Cardiac septum (tissue), 1 donor: ENCODE measurements around the gene LRRK1. TPM values are rescaled to one million over a fixed set of nuclear protein-coding genes. Genes with fewer than 3 reads are reported as not detected.

Source experiments
- DNase-seq: peaks from one replicate; pipeline ENCODE4 v3.0.0-alpha.2; 2020; ENCODE audit warnings: low spot score
- intact Hi-C: fragments of 100-400 bp; cut with DNase I; formaldehyde crosslinking; loops from one replicate; pipeline ENCODE4 v1.14.0; 2022
- total RNA-seq: library from RNA; stranded (reverse); fragmentation: NEBNext Ultra II Directional; extraction: Animal tissue kit (Norgen Biotek cat#: 25700); gene quantifications from one replicate; pipeline ENCODE4 v1.2.1, GENCODE V29; 2021
- donor health status: DM: no; HTN: no; CAD: no.

The LRRK1 gene
- total RNA-seq, 1 donor from 2014 or later: 3.5 TPM

DNA sequence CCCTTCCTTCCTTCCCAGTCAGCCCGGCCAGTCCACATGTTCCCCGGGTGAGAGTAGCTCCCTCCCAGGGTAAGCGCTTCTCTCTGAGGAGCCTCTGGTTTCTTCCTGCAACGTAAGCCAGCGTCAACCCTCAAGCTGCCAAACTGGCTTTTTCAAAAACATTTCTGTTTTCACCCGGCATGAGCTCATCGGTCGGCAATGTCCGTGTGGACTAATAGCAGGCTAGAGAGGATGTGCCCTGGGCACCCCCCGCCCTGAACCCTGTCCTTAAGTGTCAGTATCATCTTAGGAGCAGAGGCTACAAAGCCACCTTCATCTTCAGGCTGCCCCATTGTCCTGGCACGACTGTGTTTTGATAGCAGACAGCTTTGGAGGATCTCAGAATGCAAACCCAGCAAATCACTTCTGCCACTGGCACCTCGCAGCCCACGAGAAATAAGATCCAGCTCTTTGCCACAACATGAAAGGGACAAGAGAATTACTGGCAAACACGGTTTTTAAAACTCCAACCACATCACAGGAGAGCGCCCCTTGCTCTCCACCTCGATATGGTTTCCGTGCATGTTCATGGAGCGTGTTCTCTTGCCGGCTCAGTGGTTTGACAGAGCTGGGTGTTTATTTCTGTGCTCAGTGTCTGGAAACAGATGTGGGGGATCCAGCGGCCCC is 29.6 kb upstream of the LRRK1 start:
- DNase-seq: peak; percentile 72
- intact Hi-C loops: no loop called here

DNA sequence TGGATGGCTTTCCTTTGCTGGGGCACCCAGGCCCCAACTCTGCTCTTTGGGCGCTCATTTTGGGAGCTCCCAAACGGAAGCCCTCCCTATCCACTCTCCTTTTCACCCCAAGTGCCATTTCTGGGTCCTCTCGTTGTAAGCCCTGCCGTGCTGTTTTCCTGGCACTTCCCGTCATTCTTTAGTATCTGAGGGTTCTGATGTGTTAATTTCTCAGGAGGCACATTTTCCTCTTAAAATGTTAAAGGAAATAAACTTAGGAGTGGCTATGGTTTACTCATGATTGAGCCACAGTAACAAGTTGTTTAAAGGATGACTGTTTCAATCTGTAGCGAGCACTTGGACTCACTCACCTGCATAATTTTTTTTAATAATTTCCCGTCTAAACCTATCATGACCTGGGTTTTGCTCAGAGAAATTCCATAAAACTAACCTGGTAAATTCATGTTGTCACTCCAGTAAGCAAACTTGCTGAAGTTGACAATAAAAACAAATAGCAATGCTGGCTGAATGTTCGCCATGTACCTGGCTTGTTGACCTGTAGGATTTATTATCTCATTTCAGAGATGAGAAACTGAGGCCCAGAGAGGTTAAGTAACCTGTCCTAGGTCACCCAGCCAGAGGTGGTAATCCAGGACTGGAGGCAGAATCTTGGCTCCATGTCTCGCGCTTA is 29.0 kb upstream of the LRRK1 start:
- peak; percentile 14 for DNase-seq
- intact Hi-C loops: no loop called here

DNA sequence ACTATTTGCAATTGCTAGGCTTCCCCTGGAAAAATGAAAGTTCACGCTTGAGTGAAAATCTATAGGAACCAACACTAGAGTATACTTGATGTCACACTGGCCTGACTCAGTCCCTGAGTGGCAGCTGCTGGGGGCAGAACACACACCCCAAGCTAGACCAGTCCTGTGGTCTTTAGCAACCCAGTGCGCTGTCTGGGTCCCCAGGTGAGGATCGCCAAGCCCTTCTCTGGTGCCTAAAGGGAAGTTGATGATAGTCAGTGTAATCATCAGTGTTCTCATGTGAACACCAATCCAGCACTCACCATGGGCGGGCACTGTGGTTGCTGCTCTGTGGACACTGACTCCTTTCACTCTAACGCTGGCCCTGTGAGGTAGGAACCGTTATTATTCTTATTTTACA is 28.3 kb upstream of the LRRK1 start:
- DNase-seq: peak; percentile 5
- intact Hi-C loops: no loop called here

DNA sequence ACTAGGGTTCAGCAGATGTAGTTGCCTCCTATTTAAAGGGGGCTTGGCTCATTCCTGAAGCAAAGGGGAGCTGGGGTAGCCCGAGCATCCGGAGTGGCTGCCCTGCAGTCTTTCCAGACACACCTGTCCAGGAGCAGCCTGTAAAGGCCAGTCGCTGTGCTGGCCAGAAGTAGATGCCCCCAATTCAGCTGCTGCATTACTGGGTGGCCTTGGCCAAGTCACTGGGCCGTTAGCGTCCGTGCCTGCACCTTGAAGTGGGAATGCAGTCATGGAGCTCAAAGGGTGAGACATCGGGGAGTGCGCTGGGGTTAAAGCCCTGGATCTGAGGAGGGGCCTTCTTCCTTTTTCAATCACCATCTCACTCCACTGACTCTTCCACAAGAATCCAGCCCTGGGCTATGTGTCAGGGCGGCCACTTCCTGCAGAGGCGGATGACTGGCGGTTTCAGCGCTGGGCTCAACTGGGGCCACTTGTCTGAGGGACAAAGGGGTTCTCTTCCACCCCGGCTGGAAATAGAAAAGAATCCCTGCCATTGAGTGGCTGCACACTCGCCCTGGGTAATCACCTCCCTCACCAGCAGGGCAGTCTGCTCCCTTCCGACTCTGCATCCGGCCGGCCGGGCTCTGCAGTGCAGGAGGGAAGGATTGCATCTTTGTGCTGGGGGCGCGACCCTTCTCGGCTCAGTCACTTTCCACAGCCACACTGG is 27.7 kb upstream of the LRRK1 start:
- intact Hi-C loops: no loop called here
- DNase-seq: peak; percentile 72

DNA sequence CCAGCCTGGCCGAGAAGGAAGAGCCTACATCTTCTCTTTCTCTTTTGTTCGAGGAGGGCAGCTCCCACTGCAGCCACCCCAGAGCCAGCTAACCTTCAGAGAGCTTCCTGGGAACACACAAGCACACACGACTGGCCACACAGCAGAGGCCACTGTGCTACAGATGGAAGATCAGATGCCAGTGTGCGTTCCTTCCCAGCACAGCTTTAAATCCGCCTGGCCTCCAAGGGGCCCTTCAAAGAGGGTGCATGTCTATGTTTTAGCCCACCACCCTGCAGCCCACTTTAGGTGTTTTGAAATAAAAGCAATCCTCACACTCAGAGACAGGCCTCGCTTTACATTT is 27.2 kb upstream of the LRRK1 start:
- intact Hi-C loops: no loop called here
- DNase-seq: no peak

DNA sequence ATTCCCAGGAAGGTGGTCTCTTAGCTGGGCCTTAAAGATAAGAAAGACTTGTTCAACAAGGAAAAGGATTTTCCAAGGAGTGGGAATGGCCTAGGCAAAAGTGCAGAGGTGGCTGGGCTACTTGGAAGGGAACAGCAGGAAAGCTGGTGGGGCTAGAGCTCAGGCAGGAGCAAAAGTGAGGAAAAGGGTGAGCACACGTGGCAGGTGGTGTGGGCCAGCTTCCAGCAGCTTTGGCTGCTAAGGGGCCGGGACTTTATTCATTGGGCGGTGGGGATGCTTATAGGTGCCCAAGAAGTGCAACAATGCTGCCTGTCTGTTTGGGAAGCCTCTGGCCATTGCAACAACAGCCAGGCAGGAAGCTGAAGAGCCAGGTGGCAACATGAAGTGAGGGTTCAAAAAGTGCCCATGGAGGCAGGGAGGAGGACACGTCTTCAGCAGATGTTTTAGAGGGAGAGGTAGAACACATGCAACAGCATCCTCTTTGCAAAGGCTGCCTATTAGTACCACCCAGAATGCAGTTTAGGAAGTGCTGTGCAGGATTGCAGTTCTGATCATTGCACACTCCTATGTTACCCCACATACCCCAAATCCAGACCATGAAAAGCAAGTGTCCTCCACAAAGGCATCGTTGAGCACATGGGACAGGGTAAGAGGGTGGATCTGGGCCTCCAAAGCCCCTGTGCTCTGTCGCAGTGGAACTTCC is 25.7 kb upstream of the LRRK1 start:
- intact Hi-C loops: no loop called here

DNA sequence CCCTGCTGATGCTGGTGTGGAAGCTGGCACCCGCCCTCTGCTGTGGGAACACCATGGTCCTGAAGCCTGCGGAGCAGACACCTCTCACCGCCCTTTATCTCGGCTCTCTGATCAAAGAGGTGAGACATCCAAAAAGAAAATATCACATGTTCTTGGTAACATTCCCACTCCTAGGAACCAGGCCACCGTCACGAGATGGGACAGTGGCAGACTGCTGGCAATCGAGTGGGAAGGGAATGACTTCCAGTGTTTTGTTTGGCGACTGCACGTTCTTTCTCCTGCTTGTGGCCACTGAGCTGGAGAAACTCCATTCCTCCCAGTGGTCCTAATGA is 25.2 kb upstream of the LRRK1 start:
- intact Hi-C loops: no loop called here
- no peak for DNase-seq

More for the DNA sequence above, 25.7 kb upstream of the LRRK1 start:
- peak; percentile 47 for DNase-seq

DNA sequence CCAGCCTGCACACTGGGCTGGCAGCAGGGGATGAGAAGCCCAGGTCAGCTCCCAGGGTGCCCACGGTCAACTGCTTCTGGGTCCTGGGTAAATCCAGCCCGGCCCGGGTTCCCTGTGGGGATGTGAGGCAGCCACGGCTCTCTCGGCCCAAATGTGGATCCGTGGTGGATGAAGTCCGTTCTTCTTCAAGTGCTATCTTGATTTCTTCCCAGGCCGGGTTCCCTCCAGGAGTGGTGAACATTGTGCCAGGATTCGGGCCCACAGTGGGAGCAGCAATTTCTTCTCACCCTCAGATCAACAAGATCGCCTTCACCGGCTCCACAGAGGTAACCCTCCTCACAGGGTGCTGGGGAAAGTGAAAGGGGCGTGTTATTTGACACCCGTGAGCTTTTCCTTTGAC is 23.4 kb upstream of the LRRK1 start:
- peak; percentile 46 for DNase-seq
- intact Hi-C loops: no loop called here

DNA sequence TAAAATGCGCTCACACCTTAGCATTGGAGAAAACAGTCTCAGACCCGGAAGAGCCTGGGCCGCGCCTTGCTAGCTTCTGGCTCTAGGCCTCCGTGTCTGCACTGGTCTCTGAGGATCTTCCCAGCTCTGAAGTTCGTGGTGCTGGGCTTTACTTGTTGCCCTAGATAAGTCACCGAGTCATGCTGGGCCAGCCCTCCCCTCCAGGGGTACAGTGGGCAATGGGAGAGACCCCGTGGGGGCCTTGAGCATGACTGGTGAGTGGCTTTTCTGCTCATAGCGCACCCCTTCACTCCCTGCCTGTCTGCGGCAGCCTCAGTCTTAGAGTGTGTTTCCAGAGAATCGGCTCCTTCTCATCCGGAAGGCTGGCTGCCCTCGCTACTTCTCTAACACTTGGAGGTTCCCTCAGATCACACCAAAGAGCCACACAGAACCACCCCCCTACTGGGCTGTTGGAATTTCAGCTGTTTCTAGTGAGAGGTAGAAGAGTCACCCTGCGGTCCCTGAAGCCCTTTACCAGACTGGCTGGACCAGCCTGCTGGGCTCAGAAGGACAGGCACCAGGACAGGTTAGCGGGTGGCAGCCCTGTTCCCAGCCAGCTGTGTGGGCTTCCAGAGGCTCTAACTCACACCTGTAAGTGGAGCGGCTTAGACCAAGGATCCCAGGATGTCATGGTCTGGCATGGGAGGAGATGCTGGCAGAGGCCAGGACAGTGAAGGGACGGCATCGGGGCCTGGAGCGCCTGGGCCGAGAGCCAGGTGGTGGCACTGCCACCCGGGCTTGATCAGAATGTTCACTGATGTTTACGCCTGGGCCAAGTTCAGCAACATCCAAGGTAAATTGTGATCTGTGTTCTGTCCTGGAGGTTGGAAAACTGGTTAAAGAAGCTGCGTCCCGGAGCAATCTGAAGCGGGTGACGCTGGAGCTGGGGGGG is 21.7 kb upstream of the LRRK1 start:
- DNase-seq: no peak
- intact Hi-C loops: no loop called here

DNA sequence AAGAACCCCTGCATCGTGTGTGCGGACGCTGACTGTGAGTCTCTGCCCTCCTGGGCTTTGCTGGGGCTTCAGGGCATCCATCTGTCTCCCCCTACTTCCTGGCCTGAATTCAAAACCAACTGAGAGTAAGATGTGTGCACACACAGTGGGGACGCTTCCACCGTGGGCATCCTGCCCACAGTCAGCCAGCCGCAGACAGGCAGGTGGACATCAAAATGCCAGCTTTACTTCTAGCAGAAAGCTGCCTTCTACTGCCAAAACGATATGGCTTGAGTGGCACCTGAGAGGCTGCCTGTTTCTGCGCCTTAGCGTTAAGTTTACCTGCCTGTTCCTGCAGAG is 21.0 kb upstream of the LRRK1 start:
- peak; percentile 71 for DNase-seq
- intact Hi-C loops: no loop called here

DNA sequence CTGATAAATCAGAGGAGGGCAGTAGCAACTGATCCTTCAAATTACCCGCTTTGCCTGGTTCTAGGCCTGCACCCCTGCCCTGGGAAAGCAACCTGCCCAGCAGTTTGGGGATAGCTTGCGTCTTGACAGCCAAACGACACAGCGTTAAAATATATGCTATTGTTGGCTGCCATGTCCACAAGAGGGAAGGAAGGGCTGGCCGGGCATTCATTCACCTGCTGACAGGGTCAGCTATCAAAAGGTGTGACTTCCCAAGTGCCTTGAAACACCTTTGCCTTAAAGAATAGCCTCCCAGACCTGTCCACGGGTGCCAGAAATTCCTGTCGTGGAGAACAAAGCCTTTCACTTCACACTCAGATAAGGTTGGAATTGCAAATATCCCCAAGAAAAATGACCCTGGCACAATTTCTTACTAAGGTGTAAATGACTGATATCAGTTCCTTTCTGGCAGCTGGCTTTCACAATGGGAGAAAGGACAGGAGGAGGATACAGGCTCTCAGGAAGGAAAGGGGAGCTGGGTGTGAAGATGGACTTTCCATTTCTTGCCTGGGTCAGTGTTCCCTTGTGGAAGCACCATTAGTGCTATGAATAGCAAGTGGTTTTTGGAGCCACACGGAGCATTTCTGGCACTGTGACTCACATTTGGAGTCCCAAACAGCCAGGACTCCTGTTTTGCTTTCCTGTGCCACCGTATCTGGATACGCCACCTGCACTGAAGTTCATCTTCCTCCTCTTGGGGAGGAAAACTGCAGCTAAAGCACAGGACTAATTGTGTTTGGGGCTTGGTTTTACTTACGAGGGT is 20.3 kb upstream of the LRRK1 start:
- no peak for DNase-seq
- intact Hi-C loops: no loop called here

DNA sequence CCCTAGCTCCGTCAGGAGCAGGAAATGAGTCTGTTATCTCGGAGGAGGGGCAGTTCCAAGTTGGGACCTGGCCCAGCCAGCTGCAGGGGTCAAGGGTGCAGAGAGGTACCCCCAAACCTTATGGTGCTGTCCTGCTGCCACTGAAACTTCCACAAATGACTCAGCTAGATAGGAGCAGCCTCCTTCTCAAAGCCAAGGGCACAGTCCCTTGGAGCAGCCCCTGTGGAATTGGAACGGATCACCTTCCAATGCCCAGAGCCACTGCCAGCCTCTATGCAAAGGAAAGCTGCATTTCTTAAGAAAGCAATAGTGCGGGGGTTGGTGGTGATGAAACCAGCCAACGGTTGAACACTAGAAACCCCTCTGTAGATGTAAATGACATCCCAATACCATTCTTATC is 19.6 kb upstream of the LRRK1 start:
- intact Hi-C loops: no loop called here
- peak; percentile 39 for DNase-seq

DNA sequence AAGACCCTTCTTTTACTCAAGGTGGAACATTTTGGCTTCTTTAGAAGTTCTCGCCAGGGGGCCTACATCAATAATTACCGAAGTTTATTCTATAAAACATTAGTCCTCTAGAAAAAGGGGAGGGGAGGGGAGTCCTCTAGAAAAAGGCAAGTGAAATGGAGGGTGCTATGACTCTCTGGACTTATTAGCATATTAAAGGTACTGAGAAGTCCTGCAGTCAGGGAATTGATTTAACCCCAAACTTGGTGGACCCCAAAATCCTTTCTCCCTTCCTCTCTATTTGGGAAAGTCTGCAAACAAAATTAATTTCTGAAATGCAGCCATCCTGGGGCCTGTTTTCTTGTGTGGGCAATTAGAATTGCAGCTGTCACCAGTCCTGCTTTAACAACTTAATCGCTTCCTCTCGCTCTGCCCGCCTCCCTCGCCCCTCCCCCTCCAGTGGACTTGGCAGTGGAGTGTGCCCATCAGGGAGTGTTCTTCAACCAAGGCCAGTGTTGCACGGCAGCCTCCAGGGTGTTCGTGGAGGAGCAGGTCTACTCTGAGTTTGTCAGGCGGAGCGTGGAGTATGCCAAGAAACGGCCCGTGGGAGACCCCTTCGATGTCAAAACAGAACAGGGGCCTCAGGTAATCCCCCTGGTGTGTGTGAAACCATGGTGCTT is 18.9 kb upstream of the LRRK1 start:
- no peak for DNase-seq
- intact Hi-C loops: no loop called here

DNA sequence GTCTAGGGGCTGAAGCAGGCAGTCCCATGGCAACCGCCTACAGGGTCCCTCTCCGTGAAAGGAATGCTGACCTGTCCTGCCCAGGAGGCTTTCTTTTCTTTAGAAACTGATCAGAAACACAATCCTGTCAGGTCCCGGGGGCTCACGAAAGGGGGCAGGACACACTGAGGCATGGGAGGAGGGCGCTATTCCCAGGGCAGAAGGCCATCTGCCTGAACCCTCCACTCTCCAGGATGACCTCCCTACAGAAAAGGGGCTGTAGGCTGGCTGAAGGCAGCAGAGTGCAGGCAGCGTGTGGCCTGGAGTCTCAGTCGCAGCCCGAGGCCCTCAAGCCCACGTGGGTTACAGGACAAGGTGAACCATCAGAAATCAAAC is 18.4 kb upstream of the LRRK1 start:
- intact Hi-C loops: no loop called here
- no peak for DNase-seq

DNA sequence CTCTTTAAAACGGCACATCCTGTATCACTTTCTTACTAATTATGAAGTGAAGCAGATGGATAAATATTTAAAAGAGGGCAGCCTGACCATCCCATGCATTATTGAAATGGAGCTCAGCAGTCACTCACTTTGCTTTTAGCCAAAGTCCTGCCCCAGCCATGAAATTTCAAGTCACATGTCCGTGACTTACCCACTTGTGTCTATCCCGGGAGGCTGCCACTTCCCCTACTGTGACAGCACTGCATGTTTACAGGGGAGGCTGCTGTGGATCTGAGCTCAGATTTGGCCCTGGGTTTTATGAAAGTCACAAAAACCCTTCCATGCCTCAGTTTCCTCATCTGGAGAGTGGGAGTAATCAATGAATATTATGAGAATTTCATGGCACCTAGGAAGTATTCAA is 17.9 kb upstream of the LRRK1 start:
- intact Hi-C loops: no loop called here
- DNase-seq: no peak

DNA sequence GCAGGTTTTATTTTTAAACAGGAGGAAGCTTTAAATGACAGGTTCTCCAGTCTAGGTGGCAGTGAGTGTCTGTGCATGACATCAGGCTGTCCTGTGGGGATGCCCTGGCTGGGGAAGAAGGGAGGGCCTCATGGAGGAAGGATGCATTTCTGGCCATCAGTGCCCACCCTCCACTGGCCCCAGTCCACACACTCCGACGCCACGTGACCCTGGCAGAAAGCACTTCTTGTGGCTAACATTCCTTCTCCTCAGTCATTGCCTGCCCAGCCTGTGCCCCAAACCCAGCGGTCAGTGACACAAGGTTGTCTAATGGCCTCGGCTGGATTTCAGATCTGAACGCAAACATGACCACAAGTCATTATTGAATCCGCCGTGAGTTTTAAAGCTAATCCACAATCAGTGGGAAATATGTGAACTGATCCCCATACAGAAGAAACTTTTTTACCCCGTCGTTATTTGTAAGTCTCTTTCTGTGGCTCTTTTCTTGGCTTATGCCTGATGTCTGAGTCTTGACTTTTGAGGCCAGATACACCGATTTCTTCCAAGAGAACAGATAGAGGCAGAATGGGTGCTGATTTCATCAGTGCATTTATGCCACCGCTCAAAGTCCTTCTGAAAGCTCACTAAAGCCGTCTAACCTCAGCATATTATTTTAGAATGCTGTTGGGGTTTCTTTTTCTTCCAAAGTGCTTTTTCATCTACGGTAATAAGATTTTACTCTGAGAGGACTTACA is 17.3 kb upstream of the LRRK1 start:
- no peak for DNase-seq
- intact Hi-C loops: no loop called here

DNA sequence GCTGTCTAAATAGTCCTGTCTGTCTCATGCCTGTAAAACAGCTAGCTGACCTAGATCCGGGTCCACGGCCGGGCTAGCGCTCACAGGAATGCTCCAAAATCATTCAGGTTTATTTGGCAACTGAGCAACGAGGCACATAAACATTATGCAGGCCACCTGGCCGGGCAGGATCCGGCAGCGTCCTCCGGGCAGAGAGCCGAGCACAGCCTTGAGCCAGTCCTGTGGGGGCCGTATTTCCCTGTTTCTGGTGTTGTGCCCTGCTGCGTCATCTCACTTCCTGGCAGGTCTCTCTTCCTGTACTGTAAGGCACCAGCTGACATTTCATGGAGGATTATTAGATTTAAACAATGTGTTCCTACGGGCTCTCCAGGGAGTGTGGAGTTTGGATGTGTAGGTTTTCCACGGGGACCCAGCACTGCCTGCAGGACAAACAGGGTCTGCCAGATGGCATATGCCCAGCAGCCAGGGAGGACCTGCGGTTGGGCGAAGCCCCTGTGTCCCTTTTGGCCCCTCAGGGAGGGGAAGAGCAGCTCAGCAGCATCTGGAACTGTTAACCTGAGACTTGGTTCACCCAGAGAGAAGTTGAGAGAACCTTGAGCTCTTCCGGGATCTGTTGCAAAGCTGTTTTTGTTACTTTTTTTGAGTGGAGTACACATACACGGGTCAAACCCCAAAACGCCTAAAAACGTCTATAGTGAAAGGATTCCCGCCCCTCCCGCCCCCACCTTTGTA is 16.6 kb upstream of the LRRK1 start:
- peak; percentile 86 for DNase-seq
- intact Hi-C loops: no loop called here
